GM03348 (cell line): ENCODE measurements around the gene HDAC5.
"Not testable (repeated sequence)": the region's sequence is repeated elsewhere in the genome, so short reads cannot be mapped to it uniquely, and the experiment has no call there.

Experiments
- DNase-seq: peaks from one replicate; pipeline ENCODE4 v3.0.0; 2012; ENCODE audit warnings: low spot score

Gene HDAC5

GRCh38 chr17:44111777-44112176 is 11.7 kb downstream of the HDAC5 start:
- no peak for DNase-seq

- peak; percentile 94 for DNase-seq
Measured at GRCh38 chr17:44110823-44111633, 12.4 kb downstream of the HDAC5 start.

GRCh38 chr17:44110011-44110686 is 13.3 kb downstream of the HDAC5 start:
- no peak for DNase-seq

GRCh38 chr17:44109312-44109630 is 14.2 kb downstream of the HDAC5 start:
- no peak for DNase-seq

- DNase-seq = peak; percentile 94
Measured at GRCh38 chr17:44108440-44109311, 14.8 kb downstream of the HDAC5 start.

GRCh38 chr17:44106801-44107200 is 16.6 kb downstream of the HDAC5 start:
- no peak for DNase-seq

GRCh38 chr17:44105941-44106340 is 17.5 kb downstream of the HDAC5 start:
- DNase-seq = no peak

- no peak for DNase-seq
Measured at GRCh38 chr17:44105483-44105882, 18.0 kb downstream of the HDAC5 start.

GRCh38 chr17:44102849-44103622 is 20.4 kb downstream of the HDAC5 start:
- no peak for DNase-seq

GRCh38 chr17:44101858-44102257 is 21.6 kb downstream of the HDAC5 start:
- DNase-seq = not testable (repeated sequence)

GRCh38 chr17:44097110-44097958 is 26.1 kb downstream of the HDAC5 start:
- peak; percentile 40 for DNase-seq

- peak; percentile 91 for DNase-seq
Measured at GRCh38 chr17:44095647-44096496, 27.6 kb downstream of the HDAC5 start.

GRCh38 chr17:44095388-44095646 is 28.1 kb downstream of the HDAC5 start:
- DNase-seq = no peak

GRCh38 chr17:44094701-44095387 is 28.6 kb downstream of the HDAC5 start:
- DNase-seq = no peak

- DNase-seq = no peak
Measured at GRCh38 chr17:44093231-44093900, 30.1 kb downstream of the HDAC5 start.

GRCh38 chr17:44092051-44092450 is 31.4 kb downstream of the HDAC5 start:
- DNase-seq = no peak

- no peak for DNase-seq
Measured at GRCh38 chr17:44091200-44091997, 32.0 kb downstream of the HDAC5 start.

GRCh38 chr17:44088254-44088653 is 35.2 kb downstream of the HDAC5 start:
- DNase-seq = no peak
